GM12891 (cell line): Measurements from ENCODE around the gene RXFP1.

Experiments used
- POLR2A ChIP-seq: IDR thresholded peaks from 2 replicates; pipeline ENCODE4 v1.6.1; 2011; ENCODE audit warnings: low read depth, low read length, control low read depth
- POLR2AphosphoS5 ChIP-seq: IDR thresholded peaks from 2 replicates; pipeline ENCODE4 v1.6.1; 2011; ENCODE audit warnings: low read depth, low read length, control low read depth
- SPI1 ChIP-seq: IDR thresholded peaks from 2 replicates; pipeline ENCODE4 v1.6.1; 2011; ENCODE audit warnings: low read depth, low read length, control low read depth
- TAF1 ChIP-seq: IDR thresholded peaks from 2 replicates; pipeline ENCODE4 v1.6.1; 2011; ENCODE audit warnings: low read depth, low read length, control low read depth

DNA sequence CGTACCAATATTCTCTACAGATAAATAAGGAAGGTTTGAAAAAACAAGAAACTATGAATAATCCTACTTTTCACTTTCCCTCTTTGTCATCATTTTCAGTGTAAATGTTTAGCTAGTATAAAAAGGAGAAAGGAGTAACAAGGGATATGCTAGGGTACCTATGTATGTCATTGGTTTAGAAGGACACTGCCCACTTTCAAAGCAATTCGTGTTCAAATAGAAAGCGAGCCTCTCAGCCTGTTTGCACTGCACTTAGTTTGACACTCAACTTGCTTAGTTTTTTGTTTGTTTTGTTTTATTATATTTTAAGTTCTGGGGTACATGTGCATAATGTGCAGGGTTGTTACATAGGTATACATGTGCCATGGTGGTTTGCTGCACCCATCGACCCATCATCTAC is 21.6 kb upstream of the RXFP1 start:
- TF ChIP-seq POLR2A (no peak), POLR2AphosphoS5 (no peak), TAF1 (no peak), SPI1 (no peak)
